ENCODE results near the gene ARL2BP.

The ARL2BP gene

DNA sequence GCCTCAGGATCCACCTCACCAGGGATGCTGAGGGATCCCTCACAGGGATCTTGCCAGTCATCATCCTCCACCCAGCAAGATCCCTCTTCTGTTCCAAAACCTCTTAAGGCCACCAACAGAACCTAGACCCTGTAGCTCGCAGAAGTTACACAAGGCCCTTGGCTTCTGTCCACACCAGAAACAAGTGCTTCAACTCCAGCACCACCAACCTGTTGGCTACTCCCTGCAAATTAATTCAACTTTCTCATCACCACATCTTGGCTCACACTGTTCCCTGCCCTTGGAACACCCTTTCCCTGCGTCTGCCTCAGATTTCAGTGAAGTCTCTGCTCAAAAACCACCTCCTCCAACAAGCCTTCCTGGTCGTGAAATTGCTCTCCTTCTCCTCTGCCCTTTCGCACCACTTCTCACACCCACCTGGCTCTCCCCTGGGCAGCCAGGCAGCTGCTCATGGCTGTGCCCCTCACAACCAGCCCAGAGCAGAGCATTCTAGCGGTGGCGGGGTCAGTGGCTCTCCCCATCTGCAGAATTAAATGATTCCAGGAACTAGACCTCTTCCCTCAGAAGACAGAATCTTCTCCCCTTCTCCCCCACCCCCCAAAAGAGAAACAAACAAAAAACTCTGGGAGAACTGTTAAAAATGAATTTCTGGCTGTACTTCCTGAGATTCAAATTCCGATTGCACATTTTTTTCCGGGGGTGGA, 37.6 kb downstream of the ARL2BP start:
- TF ChIP-seq, protein P1, sequence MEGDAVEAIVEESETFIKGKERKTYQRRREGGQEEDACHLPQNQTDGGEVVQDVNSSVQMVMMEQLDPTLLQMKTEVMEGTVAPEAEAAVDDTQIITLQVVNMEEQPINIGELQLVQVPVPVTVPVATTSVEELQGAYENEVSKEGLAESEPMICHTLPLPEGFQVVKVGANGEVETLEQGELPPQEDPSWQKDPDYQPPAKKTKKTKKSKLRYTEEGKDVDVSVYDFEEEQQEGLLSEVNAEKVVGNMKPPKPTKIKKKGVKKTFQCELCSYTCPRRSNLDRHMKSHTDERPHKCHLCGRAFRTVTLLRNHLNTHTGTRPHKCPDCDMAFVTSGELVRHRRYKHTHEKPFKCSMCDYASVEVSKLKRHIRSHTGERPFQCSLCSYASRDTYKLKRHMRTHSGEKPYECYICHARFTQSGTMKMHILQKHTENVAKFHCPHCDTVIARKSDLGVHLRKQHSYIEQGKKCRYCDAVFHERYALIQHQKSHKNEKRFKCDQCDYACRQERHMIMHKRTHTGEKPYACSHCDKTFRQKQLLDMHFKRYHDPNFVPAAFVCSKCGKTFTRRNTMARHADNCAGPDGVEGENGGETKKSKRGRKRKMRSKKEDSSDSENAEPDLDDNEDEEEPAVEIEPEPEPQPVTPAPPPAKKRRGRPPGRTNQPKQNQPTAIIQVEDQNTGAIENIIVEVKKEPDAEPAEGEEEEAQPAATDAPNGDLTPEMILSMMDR (conservative IDR thresholded peaks at IDR 0.05), result no peak
- H3K27ac ChIP-seq, result no peak overlapping the region

GRCh38 chr16:57283214-57283958, 38.3 kb downstream of the ARL2BP start:
- TF ChIP-seq, protein P1 (conservative IDR thresholded peaks at IDR 0.05), result no peak

DNA sequence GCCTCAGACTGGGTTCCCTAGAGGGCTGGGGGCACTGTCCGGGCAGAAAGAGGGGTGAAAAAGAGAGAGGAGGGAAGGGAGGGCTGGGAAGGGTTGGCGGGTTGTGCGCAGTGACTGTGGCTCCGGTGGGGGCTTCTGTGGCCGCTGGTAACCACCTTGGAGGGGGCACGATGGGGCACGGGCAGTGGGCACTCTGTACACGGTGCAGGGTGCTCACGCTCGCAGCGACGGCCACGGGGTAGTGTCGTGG, 38.8 kb downstream of the ARL2BP start:
- no peak overlapping the region for H3K27ac ChIP-seq

More at GRCh38 chr16:57283214-57283958, 38.3 kb downstream of the ARL2BP start:
- H3K27ac ChIP-seq, result no peak overlapping the region

DNA sequence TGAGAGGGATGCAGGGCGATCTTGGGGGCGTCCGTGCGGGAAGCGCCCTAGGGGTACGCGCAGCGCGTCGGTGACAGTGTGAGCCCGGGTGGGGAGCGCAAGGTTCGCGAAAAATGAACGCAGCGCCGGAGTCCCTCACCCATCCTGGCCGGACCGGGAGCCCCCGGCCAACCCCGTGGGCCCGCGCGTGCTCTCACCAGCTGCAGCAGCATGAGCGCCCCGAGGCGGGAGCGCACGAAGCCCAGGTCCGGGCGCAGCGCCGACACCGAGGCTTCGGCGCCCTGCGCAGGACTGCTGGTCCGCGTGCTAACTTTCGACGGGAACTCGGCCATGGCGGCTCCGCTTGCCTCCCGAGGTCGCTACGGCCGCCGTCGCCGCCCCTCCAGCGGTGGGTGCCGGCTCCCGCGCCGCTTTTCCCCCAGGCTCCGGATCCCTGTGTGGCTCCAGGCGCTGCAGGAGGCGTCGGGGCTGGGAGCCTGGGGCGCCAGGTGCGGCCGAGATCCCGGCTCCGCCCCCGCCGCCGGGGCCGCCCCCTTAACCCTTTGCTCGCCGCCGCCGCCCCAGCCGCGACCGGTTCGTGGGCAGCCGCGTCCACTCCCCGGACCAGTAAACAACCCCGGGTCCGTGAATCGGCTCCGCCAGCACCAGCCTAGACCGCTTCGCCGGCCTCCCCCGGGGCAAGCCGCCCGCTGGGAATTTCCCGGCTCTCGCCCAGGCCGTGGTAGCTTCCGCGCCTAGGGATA, 39.3 kb downstream of the ARL2BP start, which contains the start of gene PLLP:
Gene PLLP (minus strand): TSS at position 464 of the 743 bp plus-strand sequence. CDS start 132 bp downstream, at position 332.
- peak within 1 kb of the TSS; percentile 46; the same call in 1 of the 2 replicates for H3K27ac ChIP-seq
- TF ChIP-seq, protein P1 (conservative IDR thresholded peaks at IDR 0.05), result no peak

More for the DNA sequence above, 38.8 kb downstream of the ARL2BP start:
- TF ChIP-seq, protein P1 (conservative IDR thresholded peaks at IDR 0.05), result no peak

GRCh38 chr16:57284952-57285363, 39.9 kb downstream of the ARL2BP start:
- H3K27ac ChIP-seq, result peak overlapping the region; percentile 46; the same call in 1 of the 2 replicates

GRCh38 chr16:57285379-57285778, 40.3 kb downstream of the ARL2BP start:
- TF ChIP-seq, protein P1 (conservative IDR thresholded peaks at IDR 0.05), result no peak
- no peak overlapping the region for H3K27ac ChIP-seq

More at GRCh38 chr16:57284952-57285363, 39.9 kb downstream of the ARL2BP start:
- TF ChIP-seq, protein P1 (conservative IDR thresholded peaks at IDR 0.05), result no peak
